Activated T-helper 1 cell treated with anti-CD3 and anti-CD28 coated beads, Interleukin-12 subunit alpha, Interleukin-12 subunit beta, Interleukin-2, Interleukin-4 antibody, amounts not matched to agents 30 ng/mL and 10 ng/mL and 1 ng/mL, durations not matched to agents 14 hours and 24 hours and 36 hours (primary cell): ENCODE measurements around the gene TRMO. TPM values are rescaled to one million over a fixed set of nuclear protein-coding genes. Genes with fewer than 3 reads are reported as not detected.

ENCODE experiments used
- DNase-seq: peaks from one replicate; pipeline ENCODE4 v3.0.0; 2021; ENCODE audit warnings: low spot score
- H3K27ac Mint-ChIP-seq: one replicate; pipeline ENCODE4 v1.8.0; 2021; ENCODE audit warnings: mild to moderate bottlenecking, mixed read lengths
- H3K27me3 Mint-ChIP-seq: one replicate; pipeline ENCODE4 v1.8.0; 2022; ENCODE audit warnings: mild to moderate bottlenecking, moderate library complexity, mixed read lengths; ENCODE audit not compliant: insufficient read depth
- H3K36me3 Mint-ChIP-seq: one replicate; pipeline ENCODE4 v1.8.0; 2021; ENCODE audit warnings: low read depth, mixed read lengths
- H3K4me1 Mint-ChIP-seq: one replicate; pipeline ENCODE4 v1.8.0; 2021; ENCODE audit warnings: low read depth, mixed read lengths
- H3K4me3 Mint-ChIP-seq: one replicate; pipeline ENCODE4 v1.8.0; 2021; ENCODE audit warnings: mild to moderate bottlenecking, moderate library complexity, mixed read lengths
- H3K9me3 Mint-ChIP-seq: one replicate; pipeline ENCODE4 v1.8.0; 2021; ENCODE audit warnings: mixed read lengths
- intact Hi-C: fragments of 100-400 bp; cut with micrococcal nuclease; formaldehyde crosslinking; loops from one replicate; pipeline ENCODE4 v1.15.1; 2024
- total RNA-seq: library from RNA; stranded (reverse); gene quantifications from 2 replicates; pipeline ENCODE4 v1.2.3, GENCODE V29; 2022

TRMO gene
- total RNA-seq, 1 donor from 2014 or later, result 13.1 TPM

DNA sequence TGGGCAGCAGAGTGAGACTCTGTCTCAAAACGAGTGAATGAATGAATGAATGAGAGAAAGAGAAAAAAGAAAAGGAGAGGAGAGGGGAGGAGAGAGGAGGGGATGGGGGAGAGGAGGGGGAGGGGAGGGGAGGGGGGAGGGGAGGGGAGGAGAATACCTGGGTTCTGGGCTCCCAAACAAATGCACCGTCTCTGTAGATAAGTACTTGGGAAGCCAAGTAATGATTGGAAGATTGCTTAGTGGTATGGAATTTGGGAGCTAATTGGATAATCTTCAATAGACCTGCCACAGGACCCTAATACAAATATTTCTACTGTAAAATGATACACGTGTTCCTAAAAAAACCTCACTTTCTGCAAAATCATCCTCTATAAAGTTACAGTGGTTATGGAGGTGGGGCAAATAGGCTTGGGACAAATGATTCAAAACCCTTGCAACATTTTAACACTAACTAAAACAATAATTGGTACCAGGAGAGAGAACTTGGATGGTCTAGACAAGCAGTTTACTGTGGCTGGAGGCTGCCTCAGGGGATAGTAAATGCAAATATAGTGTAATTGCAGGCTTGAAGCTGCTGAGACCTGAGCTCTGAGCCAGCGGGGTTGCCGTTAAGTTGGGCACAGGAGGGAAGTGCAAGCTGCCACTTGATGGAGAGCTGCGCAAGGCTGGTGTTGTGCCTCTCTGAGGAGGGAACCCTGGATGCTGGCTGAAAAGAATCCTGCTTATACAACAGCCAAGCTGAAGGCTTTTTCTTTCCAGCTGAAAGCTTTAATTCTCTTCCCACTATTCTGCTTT is 12.2 kb upstream of the TRMO start:
- intact Hi-C loops, result no loop called here
- Mint-ChIP-seq H3K27ac (no peak overlapping the region), H3K27me3 (no peaks in the 10 kb centered on the region), H3K4me1 (peaks cover 38% of the 10 kb centered on the region), H3K9me3 (no peaks in the 10 kb centered on the region), H3K36me3 (no peaks in the 10 kb centered on the region), H3K4me3 (no peak overlapping the region)
- no peak for DNase-seq

DNA sequence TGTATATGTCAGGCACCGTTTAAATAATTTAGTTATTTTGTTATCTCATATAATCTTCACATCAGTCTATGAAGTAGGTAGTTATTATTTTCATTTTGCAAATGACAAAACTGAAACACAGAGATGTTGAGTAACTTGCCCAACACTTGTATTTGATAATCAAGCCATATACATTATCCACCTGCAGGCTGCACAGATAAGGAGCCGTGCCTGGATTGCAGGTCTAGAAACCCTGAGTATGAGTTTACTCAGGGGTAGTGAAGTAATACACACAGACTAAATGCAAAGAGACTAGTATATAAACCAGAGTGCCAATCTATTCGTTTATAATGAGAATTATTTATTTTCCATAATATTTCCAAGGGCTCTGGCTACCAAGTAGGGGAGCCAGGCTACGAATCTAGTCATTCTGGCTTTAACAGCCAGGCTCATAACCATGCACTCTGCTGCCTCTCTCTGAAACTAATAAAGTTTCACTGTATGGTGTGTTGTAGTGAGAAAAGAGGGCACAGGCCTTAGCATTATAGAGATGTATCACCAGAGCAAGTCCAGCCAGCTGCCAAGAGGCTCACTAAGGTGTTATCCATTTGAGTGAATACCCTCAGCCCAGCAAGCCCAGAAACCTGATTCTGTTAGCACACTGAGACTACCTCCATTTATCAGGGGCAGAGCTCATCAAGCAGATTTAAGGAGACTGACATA is 11.1 kb upstream of the TRMO start:
- peaks cover 39% of the 10 kb centered on the region for H3K4me1 Mint-ChIP-seq
- no peaks in the 10 kb centered on the region for H3K27me3 Mint-ChIP-seq
- no peak for DNase-seq
- no peaks in the 10 kb centered on the region for H3K9me3 Mint-ChIP-seq
- no peak overlapping the region for H3K27ac Mint-ChIP-seq
- H3K4me3 Mint-ChIP-seq, result no peak overlapping the region
- intact Hi-C loops, result no loop called here
- H3K36me3 Mint-ChIP-seq, result no peaks in the 10 kb centered on the region

GRCh38 chr9:97930972-97931371 is 8.7 kb upstream of the TRMO start:
- H3K27me3 Mint-ChIP-seq, result no peaks in the 10 kb centered on the region
- no peaks in the 10 kb centered on the region for H3K9me3 Mint-ChIP-seq
- peak overlapping the region; percentile 51 for H3K4me3 Mint-ChIP-seq
- intact Hi-C loops, result no loop called here
- no peak for DNase-seq
- peaks cover 30% of the 10 kb centered on the region for H3K4me1 Mint-ChIP-seq
- no peaks in the 10 kb centered on the region for H3K36me3 Mint-ChIP-seq
- H3K27ac Mint-ChIP-seq, result peak overlapping the region; percentile 78

- peak overlapping the region; percentile 9 for H3K4me3 Mint-ChIP-seq
These were observed 6.8 kb upstream of the TRMO start for GRCh38 chr9:97928986-97929604.

DNA sequence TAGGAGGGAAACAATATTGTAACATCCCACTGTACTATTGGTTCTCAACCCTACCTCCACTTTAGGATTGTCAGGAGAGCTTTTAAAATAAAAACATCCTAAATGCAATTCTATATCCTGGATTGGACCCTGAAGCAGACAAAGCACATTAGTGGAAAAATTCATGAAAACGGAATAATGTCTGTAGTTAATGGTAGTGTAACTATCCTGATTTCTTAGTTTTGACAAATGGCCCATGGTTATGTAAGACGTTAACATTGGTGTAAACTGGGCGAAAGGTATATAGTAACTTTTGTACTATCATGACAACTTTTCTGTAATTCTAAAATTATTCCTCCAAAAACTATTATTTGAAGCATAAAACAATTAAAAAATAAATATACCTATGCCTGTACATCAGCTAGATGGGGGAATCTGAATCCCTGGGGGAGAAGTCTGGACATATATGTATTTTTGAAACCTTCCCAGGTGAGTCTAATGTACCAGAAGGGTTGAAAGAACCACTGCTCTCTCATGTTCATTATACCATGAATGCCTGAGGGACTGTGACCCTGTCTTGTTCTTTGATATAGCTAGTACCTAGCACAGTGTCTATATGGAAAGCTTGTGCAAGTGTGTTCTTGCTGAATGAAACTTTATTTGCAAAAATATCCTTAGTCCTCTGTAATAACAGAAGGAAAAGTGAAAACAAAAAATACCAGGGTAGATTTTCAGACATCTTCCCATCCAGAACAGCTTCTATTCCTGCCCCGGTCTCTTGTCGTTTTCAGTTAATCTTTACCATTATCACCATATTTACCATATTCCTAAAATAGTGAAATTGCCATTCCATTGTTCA is 3.4 kb upstream of the TRMO start:
- H3K4me1 Mint-ChIP-seq, result peaks cover 49% of the 10 kb centered on the region
- intact Hi-C loops, result loop anchor here (10.0 kb wide), 1 partner anchor 511 kb away; the partner anchor contains the start of gene TDRD7
- H3K27me3 Mint-ChIP-seq, result no peaks in the 10 kb centered on the region
- H3K4me3 Mint-ChIP-seq, result no peak overlapping the region
- peaks cover 2% of the 10 kb centered on the region for H3K36me3 Mint-ChIP-seq
- no peak for DNase-seq
- no peaks in the 10 kb centered on the region for H3K9me3 Mint-ChIP-seq
- H3K27ac Mint-ChIP-seq, result no peak overlapping the region

More at GRCh38 chr9:97928986-97929604, 6.8 kb upstream of the TRMO start:
- peaks cover 31% of the 10 kb centered on the region for H3K4me1 Mint-ChIP-seq
- DNase-seq, result no peak
- intact Hi-C loops, result loop anchor here (10.0 kb wide), 1 partner anchor 514 kb away; the partner anchor contains the start of gene TDRD7
- H3K27ac Mint-ChIP-seq, result no peak overlapping the region
- H3K9me3 Mint-ChIP-seq, result no peaks in the 10 kb centered on the region
- H3K36me3 Mint-ChIP-seq, result no peaks in the 10 kb centered on the region
- no peaks in the 10 kb centered on the region for H3K27me3 Mint-ChIP-seq

- no peak for DNase-seq
- H3K27ac Mint-ChIP-seq, result no peak overlapping the region
- no peaks in the 10 kb centered on the region for H3K9me3 Mint-ChIP-seq
- intact Hi-C loops, result loop anchor here (10.0 kb wide), 1 partner anchor 510 kb away; the partner anchor contains the start of gene TDRD7
- H3K4me3 Mint-ChIP-seq, result no peak overlapping the region
- H3K4me1 Mint-ChIP-seq, result peaks cover 54% of the 10 kb centered on the region
- H3K36me3 Mint-ChIP-seq, result peaks cover 2% of the 10 kb centered on the region
- H3K27me3 Mint-ChIP-seq, result no peaks in the 10 kb centered on the region
These were observed 2.1 kb upstream of the TRMO start for GRCh38 chr9:97924386-97924785.

- intact Hi-C loops, result loop anchor here (1.0 to 10.0 kb wide), 10 partner anchors 31 to 509 kb away; partner anchors contain the start of genes ANP32B, TDRD7 and XPA
- Mint-ChIP-seq H3K9me3 (no peaks in the 10 kb centered on the region), H3K36me3 (peaks cover 4% of the 10 kb centered on the region), H3K27ac (peak overlapping the region; percentile 99), H3K4me1 (peaks cover 56% of the 10 kb centered on the region), H3K27me3 (no peaks in the 10 kb centered on the region), H3K4me3 (peak overlapping the region; percentile 96)
- peak; percentile 69 for DNase-seq
These were observed 1.3 kb upstream of the TRMO start for GRCh38 chr9:97923529-97924108.

DNA sequence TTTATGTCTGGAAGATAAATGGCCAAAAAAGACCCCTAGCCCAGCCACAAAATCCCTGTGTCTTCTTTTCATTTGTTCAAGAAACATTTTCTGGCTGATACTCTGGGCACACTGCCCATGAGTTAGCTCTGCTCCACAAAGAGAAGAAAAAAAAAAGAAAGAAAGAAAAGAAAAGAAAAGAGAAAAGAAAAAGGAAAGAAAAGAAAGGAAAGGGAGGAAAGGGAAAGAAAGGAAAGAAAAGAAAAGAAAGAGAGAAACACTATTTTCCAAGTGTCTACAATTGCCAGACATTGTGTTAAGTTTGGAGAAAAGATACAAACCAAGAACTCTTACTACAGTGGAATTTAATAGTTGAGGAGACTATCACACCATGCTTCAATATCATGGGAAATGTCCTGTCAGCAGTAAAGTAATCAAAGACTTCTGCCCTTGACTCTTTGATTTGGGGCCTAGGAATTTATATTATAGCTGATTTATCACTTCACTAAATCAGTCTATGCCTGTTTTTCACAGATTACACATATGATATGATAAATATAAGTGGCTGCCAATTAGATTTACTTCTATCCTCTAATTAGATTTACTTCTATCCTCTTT is 3.0 kb downstream of the TRMO start:
- Mint-ChIP-seq H3K27me3 (no peaks in the 10 kb centered on the region), H3K4me1 (peaks cover 61% of the 10 kb centered on the region), H3K27ac (peak overlapping the region; percentile 90), H3K36me3 (peaks cover 19% of the 10 kb centered on the region), H3K4me3 (peak overlapping the region; percentile 85), H3K9me3 (no peaks in the 10 kb centered on the region)
- intact Hi-C loops, result no loop called here
- DNase-seq, result no peak

- Mint-ChIP-seq H3K4me1 (peaks cover 54% of the 10 kb centered on the region), H3K4me3 (peak overlapping the region; percentile 80), H3K27ac (peak overlapping the region; percentile 90), H3K36me3 (peaks cover 23% of the 10 kb centered on the region), H3K27me3 (no peaks in the 10 kb centered on the region), H3K9me3 (no peaks in the 10 kb centered on the region)
- intact Hi-C loops, result loop anchor here (1.0 kb wide), 1 partner anchor 11 kb away; no protein-coding TSS in a partner anchor
- DNase-seq, result no peak
These were observed 3.7 kb downstream of the TRMO start for GRCh38 chr9:97918611-97919010.

DNA sequence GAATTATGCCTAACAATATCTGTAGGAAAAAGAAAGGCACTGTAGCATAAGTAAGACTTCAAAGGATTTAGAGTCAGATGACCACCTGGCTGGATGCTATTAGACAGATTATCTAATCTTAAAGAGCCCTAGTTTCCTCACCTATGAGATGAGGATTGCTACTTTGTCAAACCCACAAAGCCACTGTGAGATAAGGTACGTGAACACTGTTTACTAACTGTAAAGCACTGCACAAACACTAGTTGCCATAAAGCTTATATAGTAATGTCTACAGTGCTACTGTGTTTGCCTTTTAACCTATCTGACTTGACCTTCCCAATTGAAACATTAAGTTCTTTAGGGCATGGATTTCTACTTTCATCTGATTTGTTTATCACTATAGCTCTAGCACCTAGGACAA is 10.3 kb downstream of the TRMO start:
- peaks cover 51% of the 10 kb centered on the region for H3K36me3 Mint-ChIP-seq
- DNase-seq, result no peak
- H3K27me3 Mint-ChIP-seq, result no peaks in the 10 kb centered on the region
- no peaks in the 10 kb centered on the region for H3K9me3 Mint-ChIP-seq
- no peak overlapping the region for H3K4me3 Mint-ChIP-seq
- peaks cover 33% of the 10 kb centered on the region for H3K4me1 Mint-ChIP-seq
- intact Hi-C loops, result no loop called here
- H3K27ac Mint-ChIP-seq, result no peak overlapping the region

DNA sequence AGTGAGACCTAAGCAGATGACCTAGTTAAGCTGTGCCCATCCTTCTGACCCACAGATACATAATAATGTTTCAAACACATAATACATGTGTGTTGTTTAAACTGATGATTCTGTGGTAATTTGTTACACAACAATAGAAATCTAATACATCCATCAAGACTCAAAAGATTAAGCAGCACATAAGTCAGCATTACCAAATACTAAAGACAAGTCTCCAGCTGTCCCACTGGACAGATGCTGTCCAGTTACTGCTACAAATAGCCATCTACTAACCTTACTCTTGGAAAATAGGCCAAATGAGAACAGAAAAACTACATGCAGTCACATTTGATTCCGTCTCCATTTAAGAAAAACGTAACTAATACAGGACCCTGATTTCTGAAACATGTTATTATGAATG is 10.8 kb downstream of the TRMO start:
- Mint-ChIP-seq H3K27me3 (no peaks in the 10 kb centered on the region), H3K27ac (no peak overlapping the region), H3K9me3 (no peaks in the 10 kb centered on the region), H3K4me3 (no peak overlapping the region), H3K36me3 (peaks cover 50% of the 10 kb centered on the region), H3K4me1 (peaks cover 33% of the 10 kb centered on the region)
- intact Hi-C loops, result no loop called here
- no peak for DNase-seq

- peaks cover 43% of the 10 kb centered on the region for H3K4me1 Mint-ChIP-seq
- no peak overlapping the region for H3K4me3 Mint-ChIP-seq
- H3K27ac Mint-ChIP-seq, result peak overlapping the region; percentile 53
- no peak for DNase-seq
- no peaks in the 10 kb centered on the region for H3K27me3 Mint-ChIP-seq
- H3K9me3 Mint-ChIP-seq, result no peaks in the 10 kb centered on the region
- H3K36me3 Mint-ChIP-seq, result peaks cover 48% of the 10 kb centered on the region
- intact Hi-C loops, result no loop called here
These were observed 11.9 kb downstream of the TRMO start for GRCh38 chr9:97910357-97910756.
